SK-N-SH (cell line): ENCODE measurements around the gene C14orf119. TPM values are rescaled to one million over a fixed set of nuclear protein-coding genes. Genes with fewer than 3 reads are reported as not detected.

Experiments
- CTCF ChIA-PET: fragments of 300-600, 350-600 bp; formaldehyde crosslinking; extraction: SDS; loops from one replicate; lab custom pipeline; 2021; lab: Yijun Ruan, JAX
- POLR2A ChIA-PET: fragments of 350-600 bp; sonication (Branson Sonifier 250); formaldehyde crosslinking; extraction: SDS; loops from one replicate; lab custom pipeline; 2020; ENCODE audit warnings: antibody characterized with exemption, inconsistent platforms; lab: Yijun Ruan, JAX
- DNase-seq: peaks from one replicate; pipeline ENCODE4 v3.0.0; 2012
- H2AFZ ChIP-seq: fragments of 200-600 bp; sonication (generic); 2 replicates; pipeline ENCODE4 v1.8.1; 2016; ENCODE audit warnings: antibody characterized with exemption, mild to moderate bottlenecking, low read depth
- H3F3A ChIP-seq: fragments of 200-600 bp; sonication (generic); replicated peaks from 2 replicates; pipeline ENCODE3; 2016; ENCODE audit warnings: antibody characterized with exemption, mild to moderate bottlenecking; ENCODE audit not compliant: insufficient read depth
- H3K27ac ChIP-seq, 2 experiments: fragments of 200-500 bp in 1 of 2; fragments of 200-600 bp in 1 of 2; sonication (Bioruptor generic) in 1 of 2; sonication (generic), shearing (Covaris generic) in 1 of 2; 2 replicates each; pipeline versions ENCODE4 v1.5.1 to v1.6.1; 2014 to 2016; ENCODE audit warnings: low read depth in 2 of 2, inconsistent platforms in 1 of 2, low read length in 1 of 2, mild to moderate bottlenecking in 1 of 2, mixed read lengths in 1 of 2
- H3K27me3 ChIP-seq: fragments of 200-600 bp; sonication (generic), shearing (Covaris generic); 2 replicates; pipeline ENCODE4 v1.6.1; 2016; ENCODE audit warnings: mixed run types; ENCODE audit not compliant: insufficient read depth
- H3K36me3 ChIP-seq, 2 experiments: fragments of 200-500 bp in 1 of 2; fragments of 200-600 bp in 1 of 2; sonication (Bioruptor generic) in 1 of 2; sonication (generic) in 1 of 2; replicated peaks in 1 of 2; 2 replicates each; pipeline versions ENCODE3 to v1.5.1; 2014 to 2016; ENCODE audit warnings: low read length in 1 of 2, mild to moderate bottlenecking in 1 of 2; ENCODE audit not compliant: insufficient read depth in 2 of 2, control insufficient read depth in 1 of 2
- H3K4me1 ChIP-seq, 2 experiments: fragments of 200-500 bp in 1 of 2; fragments of 200-600 bp in 1 of 2; sonication (Bioruptor generic) in 1 of 2; sonication (generic), shearing (Covaris generic) in 1 of 2; 2 replicates each; pipeline versions ENCODE4 v1.5.1 to v1.6.1; 2014 to 2016; ENCODE audit warnings: low read depth in 1 of 2, low read length in 1 of 2, mixed run types in 1 of 2; ENCODE audit not compliant: insufficient read depth in 2 of 2, control insufficient read depth in 1 of 2
- H3K4me2 ChIP-seq: fragments of 200-600 bp; sonication (generic), shearing (Covaris generic); 2 replicates; pipeline ENCODE4 v1.6.1; 2017; ENCODE audit warnings: mixed run types
- H3K4me3 ChIP-seq, 2 experiments: fragments of 200-500 bp in 1 of 2; fragments of 200-600 bp in 1 of 2; sonication (Bioruptor generic) in 1 of 2; sonication (generic), shearing (Covaris generic) in 1 of 2; 2 replicates each; pipeline versions ENCODE4 v1.5.1 to v1.8.1; 2014 to 2016; ENCODE audit warnings: low read depth in 2 of 2, inconsistent platforms in 1 of 2, low read length in 1 of 2, mild to moderate bottlenecking in 1 of 2, mixed read lengths in 1 of 2, moderate library complexity in 1 of 2
- H3K79me2 ChIP-seq: fragments of 200-600 bp; sonication (generic); 2 replicates; pipeline ENCODE4 v1.8.1; 2017; ENCODE audit warnings: mild to moderate bottlenecking; ENCODE audit not compliant: insufficient read depth
- H3K9ac ChIP-seq: fragments of 200-600 bp; sonication (generic); 2 replicates; pipeline ENCODE4 v1.6.1; 2017; ENCODE audit warnings: mixed run types
- H3K9me2 ChIP-seq: fragments of 200-600 bp; sonication (generic); 2 replicates; pipeline ENCODE4 v1.6.1; 2017; ENCODE audit warnings: mixed run types
- H3K9me3 ChIP-seq: fragments of 200-600 bp; sonication (generic); 2 replicates; pipeline ENCODE4 v1.6.1; 2017; ENCODE audit warnings: mixed run types, mild to moderate bottlenecking, moderate library complexity
- H4K20me1 ChIP-seq: fragments of 200-600 bp; sonication (generic); 2 replicates; pipeline ENCODE4 v1.6.1; 2017; ENCODE audit warnings: mild to moderate bottlenecking, mixed run types; ENCODE audit not compliant: insufficient read depth
- CHD2 ChIP-seq: fragments of 150-350 bp; IDR thresholded peaks from 2 replicates; pipeline ENCODE4 v1.6.1; 2018; ENCODE audit warnings: low read length; ENCODE audit not compliant: partially characterized antibody
- EP300 ChIP-seq, 2 experiments: IDR thresholded peaks; 2 replicates each; pipeline versions ENCODE4 v1.4.0 to v1.6.1; 2012; ENCODE audit warnings: borderline replicate concordance in 1 of 2, low read depth in 1 of 2, low read length in 1 of 2
- FOSL2 ChIP-seq: IDR thresholded peaks from 2 replicates; pipeline ENCODE4 v1.4.0; 2012; ENCODE audit warnings: low read depth, mild to moderate bottlenecking, moderate library complexity, borderline replicate concordance
- FOXJ3 ChIP-seq: sonication (generic); formaldehyde crosslinking; IDR thresholded peaks from 2 replicates; pipeline ENCODE4 v1.5.1; 2020; ENCODE audit warnings: mild to moderate bottlenecking, missing genetic modification reagents
- GATA2 ChIP-seq: sonication (generic); formaldehyde crosslinking; IDR thresholded peaks from 2 replicates; pipeline ENCODE4 v1.5.0; 2020; ENCODE audit warnings: mild to moderate bottlenecking, missing genetic modification reagents
- IRF3 ChIP-seq: fragments of 150-350 bp; IDR thresholded peaks from 2 replicates; pipeline ENCODE4 v1.6.1; 2016; ENCODE audit warnings: mild to moderate bottlenecking, low read depth, low read length
- JUND ChIP-seq: IDR thresholded peaks from 2 replicates; pipeline ENCODE4 v1.4.0; 2012
- MAX ChIP-seq: IDR thresholded peaks from 2 replicates; pipeline ENCODE4 v1.4.0; 2012; ENCODE audit warnings: low read depth
- MEF2A ChIP-seq: IDR thresholded peaks from 2 replicates; pipeline ENCODE4 v1.4.0; 2012; ENCODE audit warnings: low read depth, borderline replicate concordance
- MXI1 ChIP-seq: IDR thresholded peaks from 2 replicates; pipeline ENCODE4 v1.6.1; 2012; ENCODE audit warnings: mild to moderate bottlenecking, low read depth, low read length, improper control_type of control experiment
- NFIC ChIP-seq: IDR thresholded peaks from 2 replicates; pipeline ENCODE4 v1.4.0; 2012; ENCODE audit warnings: borderline replicate concordance
- NRF1 ChIP-seq: IDR thresholded peaks from 2 replicates; pipeline ENCODE4 v1.6.1; 2012; ENCODE audit warnings: low read depth, mild to moderate bottlenecking, low read length
- POLR2AphosphoS5 ChIP-seq: IDR thresholded peaks from 2 replicates; pipeline ENCODE4 v1.6.1; 2012; ENCODE audit warnings: low read depth, low read length
- RAD21 ChIP-seq: IDR thresholded peaks from 2 replicates; pipeline ENCODE4 v1.6.1; 2012; ENCODE audit warnings: mild to moderate bottlenecking, low read length
- RFX5 ChIP-seq: IDR thresholded peaks from 2 replicates; pipeline ENCODE4 v1.6.1; 2012; ENCODE audit warnings: mild to moderate bottlenecking, improper control_type of control experiment, low read length
- RXRA ChIP-seq: IDR thresholded peaks from 2 replicates; pipeline ENCODE4 v1.4.0; 2012; ENCODE audit warnings: low read depth, mild to moderate bottlenecking, borderline replicate concordance
- SIN3A ChIP-seq: IDR thresholded peaks from 2 replicates; pipeline ENCODE4 v1.6.1; 2012; ENCODE audit warnings: low read depth, mild to moderate bottlenecking, low read length, moderate library complexity, borderline replicate concordance
- SMC3 ChIP-seq: IDR thresholded peaks from 2 replicates; pipeline ENCODE4 v1.6.1; 2012; ENCODE audit warnings: low read depth, low read length, improper control_type of control experiment
- TAF1 ChIP-seq: IDR thresholded peaks from 2 replicates; pipeline ENCODE4 v1.6.1; 2012; ENCODE audit warnings: low read depth, mild to moderate bottlenecking, low read length, moderate library complexity, borderline replicate concordance
- TCF12 ChIP-seq: IDR thresholded peaks from 2 replicates; pipeline ENCODE4 v1.4.0; 2012
- USF2 ChIP-seq: fragments of 150-350 bp; IDR thresholded peaks from 2 replicates; pipeline ENCODE4 v1.6.1; 2017; ENCODE audit warnings: antibody characterized with exemption, low read length, low read depth, borderline replicate concordance
- WGBS: methylation state at CpG from one replicate; pipeline ENCODE4 v1.1.6; 2017; ENCODE audit warnings: low lambda C conversion rate; 5-methylcytosine and 5-hydroxymethylcytosine counted together
- polyA plus RNA-seq, 3 experiments: library from polyadenylated mRNA; depleted of rRNA; stranded (reverse); fragments of >200 nt; gene quantifications; 2 replicates each; pipeline ENCODE4 v1.2.3, GENCODE V29; 2012

Gene C14orf119
- polyA plus RNA-seq, 1 of the 3 experiments (the other 2 are of a cell fraction): 55.2 TPM

GRCh38 chr14:23066855-23067744 lies 28.2 kb upstream of the C14orf119 start:
- Histone ChIP-seq H3K4me2 (no peak overlapping the region), H3K27me3 (no peaks in the 10 kb centered on the region)
- POLR2A ChIA-PET: no interaction called here
- no peak for TF ChIP-seq TCF12
- TF ChIP-seq FOSL2: no peak
- TF ChIP-seq EP300 (IDR thresholded peaks at IDR 0.05; ENCODE audit: borderline replicate concordance in 1 of 2, low read depth in 1 of 2, low read length in 1 of 2): no peak
- TF ChIP-seq FOXJ3 (CRISPR knock-in tag): no peak
- no peak for TF ChIP-seq NRF1
- no peak for TF ChIP-seq POLR2AphosphoS5
- no peak for TF ChIP-seq JUND
- no peak for TF ChIP-seq MAX
- no peak for TF ChIP-seq TAF1
- TF ChIP-seq, all 33 proteins: peak for 0
- Histone ChIP-seq H3K79me2 (peaks cover 66% of the 10 kb centered on the region), H3K4me1 (peaks cover 22 to 34% of the 10 kb centered on the region in 2 experiments), H2AFZ (no peak overlapping the region), H3K9me3 (no peaks in the 10 kb centered on the region), H3K4me3 (no peak overlapping the region), H3F3A (peaks cover 35% of the 10 kb centered on the region), H3K27ac (no peak overlapping the region), H4K20me1 (peaks cover 39% of the 10 kb centered on the region), H3K9ac (no peak overlapping the region), H3K36me3 (peaks cover 58 to 63% of the 10 kb centered on the region in 2 experiments), H3K9me2 (no peaks in the 10 kb centered on the region)
- 94% methylated on average over 18 of the region's 23 CpGs for WGBS
- no peak for DNase-seq
- CTCF ChIA-PET: interaction anchor here (1.0 to 33.1 kb wide), 9 partner anchors 8 to 132 kb away, joined by 4 to 1566 read pairs (median 18); partner anchors contain the start of genes ACIN1, AJUBA, C14orf119 and CDH24

GRCh38 chr14:23067847-23068788 lies 27.2 kb upstream of the C14orf119 start:
- Histone ChIP-seq H3K4me1 (peaks cover 20 to 35% of the 10 kb centered on the region in 2 experiments), H3K36me3 (peaks cover 56 to 63% of the 10 kb centered on the region in 2 experiments), H3K4me3 (peak overlapping the region in 1 of 2 experiments; percentile 50; a peak in 1 of 4 replicates), H2AFZ (no peak overlapping the region), H3K27ac (peak overlapping the region in 1 of 2 experiments; percentile 1; a peak in 1 of 4 replicates), H4K20me1 (peaks cover 39% of the 10 kb centered on the region), H3K27me3 (no peaks in the 10 kb centered on the region), H3K79me2 (peaks cover 66% of the 10 kb centered on the region), H3K4me2 (peak overlapping the region; percentile 32; the same call in 1 of the 2 replicates), H3K9me3 (no peaks in the 10 kb centered on the region), H3F3A (peaks cover 34% of the 10 kb centered on the region), H3K9me2 (no peaks in the 10 kb centered on the region), H3K9ac (no peak overlapping the region)
- WGBS: 73% methylated on average over 13 of the region's 14 CpGs
- TF ChIP-seq USF2 (no peak), FOXJ3 (CRISPR knock-in tag) (no peak), JUND (no peak), SMC3 (no peak), SIN3A (no peak), IRF3 (no peak), RFX5 (no peak), POLR2AphosphoS5 (no peak), TAF1 (no peak), RAD21 (no peak), EP300 (IDR thresholded peaks at IDR 0.05; ENCODE audit: borderline replicate concordance in 1 of 2, low read depth in 1 of 2, low read length in 1 of 2) (no peak), MXI1 (no peak), NFIC (no peak), GATA2 (CRISPR knock-in tag) (no peak), RXRA (no peak), CHD2 (no peak), MEF2A (no peak)
- DNase-seq: no peak
- ChIA-PET CTCF (interaction anchor here (0.8 to 33.1 kb wide), 48 partner anchors 9 to 227 kb away, joined by 3 to 1566 read pairs (median 6); partner anchors contain the start of genes ACIN1, AJUBA, C14orf119 and CDH24), POLR2A (interaction anchor here (0.8 to 1.8 kb wide), 4 partner anchors 10 to 82 kb away, joined by 3 to 11 read pairs (median 5); partner anchors contain the start of genes ACIN1 and C14orf119)
